IPS DF 4.7 (cell line): ENCODE measurements around the gene SPECC1.
"Not testable (repeated sequence)": the region's sequence is repeated elsewhere in the genome, so short reads cannot be mapped to it uniquely, and the experiment has no call there.

ENCODE experiments used
- DNase-seq: peaks from one replicate; pipeline ENCODE4 v3.0.0-alpha.2; 2013; ENCODE audit warnings: low spot score; ENCODE audit errors: extremely low read depth

SPECC1 gene

DNA sequence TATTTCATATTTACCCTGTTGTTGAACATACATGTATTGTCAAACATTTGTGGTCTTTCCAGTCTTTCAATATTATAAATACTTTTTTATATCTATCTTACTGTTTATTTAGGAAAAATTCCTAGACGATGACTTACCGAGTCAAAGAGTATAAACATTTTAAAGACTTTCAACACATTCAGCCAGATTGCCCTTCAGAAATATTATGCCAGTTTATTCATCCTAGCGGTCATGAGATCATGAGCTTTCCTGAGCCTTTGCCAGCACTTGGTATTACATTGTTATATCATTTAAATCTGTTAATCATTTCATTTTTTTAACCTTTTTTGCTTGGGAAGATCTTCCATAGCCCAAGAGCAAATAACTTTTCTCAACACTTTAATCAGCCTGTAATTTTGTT is 197.4 kb downstream of the SPECC1 start:
- no peak for DNase-seq

DNA sequence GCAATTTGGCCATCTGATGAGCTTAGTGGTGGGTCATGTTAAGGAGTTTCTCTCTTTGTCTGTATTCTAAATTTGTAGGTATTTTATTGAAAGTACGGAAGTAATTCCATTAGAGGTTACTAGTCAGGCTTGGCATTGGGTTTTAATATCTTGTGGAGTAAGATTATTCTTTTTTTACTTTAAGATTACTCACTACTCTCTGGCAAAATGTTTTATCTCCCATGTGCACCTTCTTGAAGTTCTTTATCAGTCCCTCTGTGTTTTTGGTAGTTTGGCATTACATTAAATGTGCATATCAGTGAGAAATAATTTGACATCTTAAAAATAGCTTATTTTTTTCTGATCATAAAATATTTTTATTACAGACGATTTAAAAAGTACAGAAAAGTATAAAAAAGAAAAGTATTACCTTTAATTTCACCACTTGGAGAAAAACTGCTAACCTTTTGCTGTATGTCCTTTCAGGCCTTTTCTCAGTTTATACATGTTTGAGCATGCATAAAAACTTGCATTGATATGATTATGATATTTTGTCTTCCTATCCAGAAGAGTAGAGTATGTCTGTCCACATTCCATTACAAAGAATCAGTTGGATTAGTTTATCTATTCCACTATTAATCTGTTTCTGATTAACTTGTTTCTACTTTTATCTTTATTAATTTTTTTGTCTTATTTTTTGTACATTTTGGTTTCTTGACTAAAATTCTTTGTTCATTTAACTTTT is 198.3 kb downstream of the SPECC1 start:
- DNase-seq, result no peak

DNA sequence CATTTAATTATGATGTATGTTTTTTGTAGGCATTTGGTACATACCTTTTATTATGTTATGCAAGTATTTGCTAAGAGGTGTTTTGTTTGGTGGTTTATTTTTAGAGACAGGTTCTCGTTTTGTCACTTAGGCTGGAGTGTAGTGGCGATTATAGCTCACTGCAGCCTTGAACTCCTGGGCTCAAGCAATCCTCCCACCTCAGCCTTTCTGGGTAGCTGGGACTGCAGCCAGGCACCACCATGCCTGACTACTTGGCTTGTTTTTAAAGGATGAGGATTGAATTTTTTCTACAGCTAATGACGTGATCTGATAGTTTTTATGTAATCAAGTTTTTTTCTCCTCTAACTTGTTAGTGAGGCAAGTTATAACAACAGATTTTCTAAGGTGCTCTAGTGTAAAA is 199.6 kb downstream of the SPECC1 start:
- no peak for DNase-seq

DNA sequence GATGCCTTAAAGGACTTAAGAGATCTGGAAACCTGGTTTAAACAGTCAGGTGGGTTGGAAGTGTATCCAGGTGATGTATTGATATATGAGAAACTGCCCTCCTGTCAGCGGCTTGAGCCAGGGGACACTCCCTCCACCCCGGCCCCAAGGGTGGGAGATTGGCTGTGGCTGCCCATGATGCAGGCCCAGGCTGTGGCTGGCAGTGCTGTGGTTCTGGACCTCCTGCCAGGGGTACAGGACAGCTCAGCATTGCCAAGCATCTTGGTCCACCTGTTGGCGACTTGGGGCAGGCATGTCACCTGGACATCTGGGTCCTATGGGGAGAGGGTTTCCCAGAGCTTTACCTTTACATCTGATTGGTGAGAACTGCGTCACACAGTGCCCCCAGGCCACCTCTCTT is 201.0 kb downstream of the SPECC1 start:
- no peak for DNase-seq

DNA sequence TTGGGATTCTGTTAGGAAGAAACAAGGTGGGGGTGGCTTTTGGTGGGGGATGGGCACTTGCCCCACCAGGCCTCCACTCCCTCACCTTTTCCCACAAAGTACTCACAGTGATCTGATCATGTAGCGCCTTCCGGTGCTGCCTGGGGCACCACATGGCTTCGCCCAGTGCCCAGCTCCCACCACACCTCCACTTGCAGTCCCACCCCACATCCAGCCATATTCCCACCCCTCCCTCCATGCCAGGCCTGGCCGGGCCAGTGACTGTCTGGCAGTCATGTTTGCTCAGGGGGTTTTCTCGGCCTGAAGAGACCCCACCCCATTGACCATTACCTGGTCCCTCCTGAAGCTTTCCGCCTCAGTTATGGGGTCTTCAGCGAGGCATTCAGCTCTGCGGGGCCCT is 201.5 kb downstream of the SPECC1 start:
- no peak for DNase-seq

DNA sequence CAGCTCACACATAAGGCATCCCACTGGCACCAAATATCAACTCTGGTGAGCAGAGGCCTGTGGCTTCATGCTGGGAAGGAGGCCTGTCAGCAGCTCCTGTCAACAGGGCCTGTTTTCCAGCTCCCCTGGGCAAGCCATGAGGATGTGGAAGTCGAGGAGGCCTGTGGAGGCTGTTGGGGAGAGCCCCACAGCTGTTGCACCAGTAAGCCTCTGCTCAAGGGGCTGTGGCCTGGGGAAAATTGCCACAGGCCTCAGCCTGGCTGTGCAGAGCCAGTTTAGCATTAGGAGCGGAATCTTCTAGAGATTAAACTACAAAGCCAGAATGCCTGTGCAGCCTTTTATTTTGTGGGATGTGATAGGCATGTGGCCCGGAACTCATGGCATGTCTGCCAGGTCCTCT is 202.1 kb downstream of the SPECC1 start:
- no peak for DNase-seq

DNA sequence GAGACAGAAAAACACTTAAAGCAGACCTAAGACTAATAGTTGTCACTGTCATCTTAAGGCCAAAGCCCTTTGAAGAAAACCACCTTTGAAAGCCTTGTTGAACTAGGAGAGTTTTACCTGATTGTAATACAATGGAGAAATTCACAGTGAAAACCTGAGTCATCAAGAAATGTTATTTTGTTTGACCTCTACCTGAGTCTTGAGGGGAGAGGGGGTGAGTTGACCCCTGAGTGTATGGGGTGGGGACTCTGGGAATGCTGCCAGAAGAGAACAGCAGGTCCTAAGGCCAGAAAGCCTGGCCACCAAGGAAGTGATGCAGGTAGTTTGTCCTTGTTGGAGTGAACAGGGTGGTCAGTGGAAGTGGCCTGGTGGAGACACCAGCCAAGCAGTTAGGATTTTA is 204.3 kb downstream of the SPECC1 start:
- DNase-seq, result no peak

DNA sequence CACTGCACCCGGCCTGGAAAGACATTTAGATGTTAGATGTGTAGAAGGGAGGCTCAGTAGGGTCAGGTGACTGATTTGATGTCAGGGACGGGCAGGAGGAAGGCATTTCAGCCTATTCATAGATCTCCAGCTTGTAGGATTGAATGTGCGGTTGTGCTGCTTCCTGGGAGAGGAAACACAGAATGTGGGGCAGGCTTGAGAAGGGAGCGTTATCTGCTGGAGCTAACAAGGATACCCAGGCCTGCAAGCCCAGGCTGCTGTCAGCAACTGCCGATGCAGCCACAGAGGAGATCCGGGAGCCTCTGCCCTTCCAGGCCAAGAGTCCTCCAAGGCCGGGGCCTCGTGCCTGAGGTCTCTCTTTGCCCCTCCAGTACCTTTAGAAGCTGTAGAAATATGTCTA is 205.6 kb downstream of the SPECC1 start:
- no peak for DNase-seq

DNA sequence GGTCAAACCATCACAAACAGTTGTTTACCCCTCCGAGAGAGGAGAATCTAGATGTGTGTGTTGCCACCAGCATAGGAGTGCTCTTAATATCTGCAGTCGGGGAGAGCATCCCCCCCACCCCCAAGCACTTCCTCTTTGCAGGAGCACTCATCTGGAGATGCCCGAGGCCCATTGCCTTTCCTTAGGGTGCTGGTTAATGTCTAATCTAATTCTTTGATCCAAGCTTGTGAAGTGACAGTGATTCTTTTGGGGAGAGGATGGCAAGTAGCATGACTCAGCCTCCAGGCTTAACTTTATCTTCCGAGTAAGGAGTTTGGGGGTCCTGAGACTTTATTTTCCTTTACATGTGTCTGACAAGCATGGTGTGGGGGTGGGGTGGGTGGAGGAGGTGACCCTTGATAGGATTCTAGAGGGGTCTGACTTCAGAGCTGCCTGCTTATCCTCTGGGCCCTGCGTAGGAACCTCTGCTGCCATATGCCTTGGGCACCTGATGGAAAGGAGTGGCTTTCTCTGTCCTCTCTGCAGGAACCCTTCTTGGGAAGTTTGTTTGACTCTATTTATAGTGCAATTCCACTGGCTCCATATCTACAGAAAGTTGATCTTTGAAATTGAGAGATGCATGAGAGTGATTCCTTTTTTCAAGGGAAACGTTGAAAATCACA is 207.1 kb downstream of the SPECC1 start:
- no peak for DNase-seq

DNA sequence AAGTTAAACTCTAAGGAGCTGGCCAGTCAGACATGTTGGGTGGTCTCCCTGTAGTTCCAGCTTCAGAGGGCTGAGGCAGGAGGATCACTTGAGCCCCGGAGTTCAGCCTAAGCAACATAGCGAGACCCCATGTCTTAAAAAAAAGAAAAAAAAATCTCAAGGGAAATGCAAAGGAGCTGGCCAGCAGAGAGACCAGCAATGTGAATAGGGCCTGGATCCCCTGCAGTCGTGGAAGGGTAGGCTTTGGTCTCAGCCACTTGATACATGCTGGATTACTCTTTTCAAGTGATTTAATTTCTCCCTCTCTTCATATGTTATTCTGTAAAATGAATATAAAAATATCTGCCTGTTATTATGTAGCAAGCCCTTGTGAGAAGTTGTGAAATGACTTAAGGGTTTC is 207.7 kb downstream of the SPECC1 start:
- DNase-seq, result no peak

DNA sequence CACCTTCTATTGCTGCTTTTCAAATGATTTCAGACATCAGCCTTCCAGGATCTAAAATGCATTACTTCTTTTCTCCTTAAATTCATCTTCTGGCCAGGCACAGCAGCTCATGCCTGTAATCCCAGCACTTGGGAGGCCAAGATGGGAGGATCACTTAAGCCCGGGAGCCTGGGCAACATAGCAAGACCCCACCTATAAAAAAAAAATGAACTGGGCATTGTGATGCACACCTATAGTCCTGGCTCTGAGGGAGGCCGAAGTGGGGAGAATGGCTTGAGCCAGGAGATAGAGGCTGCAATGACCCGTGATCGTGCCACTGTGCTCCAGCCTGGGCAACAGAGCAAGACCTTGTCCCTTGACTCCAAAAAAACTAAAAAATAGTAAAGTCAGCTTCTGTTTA is 208.5 kb downstream of the SPECC1 start:
- no peak for DNase-seq

DNA sequence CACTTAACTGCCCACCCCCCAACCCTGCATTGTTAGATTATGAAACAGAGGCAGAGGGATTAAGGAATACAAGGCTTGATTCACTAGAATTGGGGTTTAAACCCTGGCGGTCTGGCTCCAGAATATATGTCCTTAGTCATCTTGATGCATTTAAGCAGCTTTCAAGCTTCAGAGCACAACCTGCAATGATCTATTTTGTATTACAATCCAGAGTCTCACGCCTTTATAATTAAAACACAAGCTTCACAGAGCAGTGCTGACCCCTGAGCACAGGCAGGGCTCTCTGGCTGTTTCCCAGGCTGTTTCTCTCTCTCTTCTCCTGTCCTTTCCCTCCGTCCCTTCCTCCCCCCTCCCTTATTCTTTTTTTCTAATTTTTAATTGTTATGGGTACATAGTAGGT is 209.1 kb downstream of the SPECC1 start:
- DNase-seq, result no peak

DNA sequence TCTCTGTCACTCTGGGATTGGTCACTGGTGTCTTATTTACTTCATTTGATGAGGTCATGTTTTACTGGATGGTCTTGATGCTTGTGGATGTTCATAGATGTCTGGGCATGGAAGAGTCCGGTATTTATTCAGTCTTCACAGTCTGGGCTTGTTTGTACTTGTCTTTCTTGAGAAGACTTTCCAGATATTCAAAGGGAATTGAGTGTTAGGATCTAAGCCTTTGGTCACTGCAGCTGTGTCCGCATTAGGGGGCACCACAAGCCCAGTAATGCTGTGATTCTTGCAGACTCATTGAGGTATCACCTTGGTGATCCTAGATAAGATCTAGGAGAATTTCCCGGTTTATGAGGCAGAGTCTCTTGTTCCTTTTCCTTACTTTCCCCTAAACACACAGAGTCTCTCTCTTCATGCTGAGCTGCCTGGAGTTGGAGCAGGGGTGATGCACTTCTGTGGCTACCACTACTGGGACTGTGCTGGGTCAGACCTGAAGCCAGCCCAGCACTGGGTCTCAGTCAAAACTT is 214.7 kb downstream of the SPECC1 start:
- DNase-seq, result no peak

DNA sequence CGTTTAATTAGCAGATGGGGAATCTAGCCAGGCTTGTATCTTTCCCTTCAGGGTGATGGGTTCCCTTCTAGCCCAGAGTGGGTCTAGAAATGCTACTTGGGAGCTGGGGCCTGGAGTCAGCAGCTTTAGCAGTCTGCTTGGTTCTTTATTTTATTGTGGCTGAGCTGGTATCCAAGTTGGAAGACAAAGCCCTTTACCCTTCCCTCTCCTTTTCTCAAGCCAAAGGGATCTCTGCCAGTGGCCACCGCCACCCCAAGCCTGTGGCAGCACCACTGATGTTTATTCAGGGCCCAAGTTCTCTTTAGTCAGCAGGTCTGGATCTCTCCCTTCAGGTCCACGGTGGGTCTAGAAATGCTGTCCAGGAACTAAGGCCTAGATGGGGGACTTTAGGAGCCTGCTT is 215.2 kb downstream of the SPECC1 start:
- DNase-seq, result no peak

DNA sequence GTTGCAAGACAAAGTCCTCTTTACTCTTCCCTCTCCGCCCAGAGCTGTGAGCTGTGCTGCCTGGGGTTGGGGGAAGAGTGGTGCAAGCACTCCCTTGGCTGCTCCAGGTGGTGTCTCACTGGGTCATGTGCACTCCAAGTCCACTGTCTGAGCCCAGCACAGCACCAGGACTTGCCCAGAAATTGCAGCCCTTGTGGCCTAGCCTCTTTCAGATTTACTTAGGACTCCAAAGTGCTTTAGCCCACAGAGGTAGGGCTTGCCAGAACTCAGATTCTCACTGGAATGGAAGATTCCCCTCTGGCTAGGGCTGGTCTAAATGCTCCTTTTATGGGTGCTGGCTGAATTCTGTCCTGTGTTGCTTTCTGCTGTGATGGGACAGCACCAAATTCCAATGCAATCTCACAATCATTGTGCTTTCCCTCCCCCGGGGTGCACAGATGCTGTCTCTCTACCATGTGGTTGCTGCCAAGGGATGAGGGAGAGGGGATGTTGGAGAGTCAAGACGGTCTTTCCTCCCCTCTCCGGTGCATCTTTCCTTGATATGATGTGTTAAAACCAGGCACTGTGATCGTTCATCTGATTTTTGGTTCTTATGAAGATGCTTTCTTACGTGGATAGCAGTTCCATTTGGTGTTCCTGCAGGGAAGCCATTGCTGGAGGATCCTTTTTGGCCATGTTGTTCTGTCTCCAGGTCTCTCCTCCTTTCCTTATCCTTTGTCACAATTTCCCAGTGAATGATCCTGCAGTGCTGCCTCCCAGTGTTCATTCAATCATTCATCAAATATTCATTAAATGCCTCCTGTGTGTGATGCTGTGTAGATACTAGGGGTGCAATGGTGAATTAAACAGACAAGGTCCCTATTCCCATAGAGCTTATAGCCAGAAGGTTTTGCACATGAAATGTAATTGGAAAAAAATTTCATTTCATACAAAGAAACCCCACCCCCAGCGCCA is 216.3 kb downstream of the SPECC1 start:
- DNase-seq, result no peak

DNA sequence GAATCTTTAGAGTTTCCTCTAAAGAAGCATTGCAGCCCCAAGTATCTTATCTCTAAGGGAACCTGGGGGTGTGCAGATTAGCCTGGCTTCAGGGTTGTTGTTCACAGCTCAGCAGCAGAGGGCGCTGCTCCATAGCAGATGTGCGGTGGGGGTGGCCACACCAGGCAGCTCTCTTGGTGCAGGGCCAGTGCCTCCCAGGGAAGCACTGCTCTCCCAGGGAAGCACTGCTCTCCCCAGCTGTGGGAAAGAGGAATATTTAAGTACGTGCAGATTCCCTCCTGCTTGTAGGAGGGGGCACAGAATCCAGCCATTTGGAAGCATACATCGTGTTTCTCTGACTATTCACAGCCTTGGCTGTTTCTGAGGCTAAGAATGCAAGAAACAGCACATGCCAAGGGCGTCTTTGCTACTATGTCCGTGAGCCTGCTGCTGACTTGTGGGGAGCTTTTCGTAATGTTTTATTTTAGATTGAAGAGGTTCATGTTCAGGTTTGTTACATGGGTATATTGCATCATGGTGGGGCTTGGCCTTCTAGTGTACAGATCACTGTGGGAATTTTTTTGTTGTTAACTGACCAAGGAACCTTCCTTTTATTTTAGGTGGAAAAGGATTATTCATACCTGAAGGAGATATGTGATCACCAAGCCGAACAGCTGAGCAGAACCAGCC is 217.8 kb downstream of the SPECC1 start:
- DNase-seq, result peak; percentile 58

DNA sequence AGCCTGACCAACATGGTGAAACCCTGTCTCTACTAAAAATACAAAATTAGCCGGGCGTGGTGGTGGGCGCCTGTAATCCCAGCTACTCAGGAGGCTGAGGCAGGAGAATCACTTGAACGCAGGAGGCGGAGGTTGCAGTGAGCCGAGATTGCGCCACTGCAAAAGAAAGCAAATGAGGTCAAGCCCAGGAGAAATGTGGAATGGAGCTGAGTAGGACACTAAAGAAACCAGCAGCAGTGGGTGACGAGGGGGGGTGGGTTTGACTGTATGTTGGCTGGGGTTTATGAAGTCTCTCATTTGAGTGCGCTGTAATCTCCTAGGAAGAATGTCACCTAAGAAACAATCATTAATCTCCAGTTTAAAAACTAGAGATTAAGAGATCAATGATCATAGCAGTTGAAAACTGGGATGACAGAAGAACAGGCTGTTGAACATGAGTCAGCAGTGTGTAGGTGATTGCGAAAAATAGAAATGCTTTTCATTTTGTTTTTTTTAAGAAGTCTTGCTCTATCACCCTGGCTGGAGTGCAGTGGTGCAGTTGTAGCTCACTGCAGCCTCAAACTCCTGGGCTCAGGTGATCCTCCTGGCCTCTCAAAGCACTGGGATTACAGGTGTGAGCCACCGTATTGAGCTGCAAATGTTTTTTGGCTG is 218.7 kb downstream of the SPECC1 start:
- DNase-seq, result not testable (repeated sequence)

DNA sequence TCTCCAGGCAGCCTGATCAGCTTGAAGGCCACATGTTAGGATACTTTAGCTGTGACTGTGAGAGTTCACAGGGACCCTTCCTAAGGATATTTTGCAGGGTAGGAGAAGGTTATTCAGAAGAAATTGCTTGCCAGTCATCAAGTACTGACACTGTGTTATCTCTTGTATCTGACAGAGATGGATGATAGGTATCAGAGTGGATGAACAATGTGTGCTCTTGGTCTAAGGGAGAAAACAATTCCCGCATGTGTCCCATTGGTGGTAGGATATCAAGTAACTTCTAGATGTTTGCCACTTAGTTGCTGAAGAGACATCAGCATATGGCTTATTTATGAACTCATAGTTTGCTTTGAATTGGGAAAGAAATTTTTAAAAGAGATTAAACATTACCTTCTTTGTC is 219.3 kb downstream of the SPECC1 start:
- no peak for DNase-seq

DNA sequence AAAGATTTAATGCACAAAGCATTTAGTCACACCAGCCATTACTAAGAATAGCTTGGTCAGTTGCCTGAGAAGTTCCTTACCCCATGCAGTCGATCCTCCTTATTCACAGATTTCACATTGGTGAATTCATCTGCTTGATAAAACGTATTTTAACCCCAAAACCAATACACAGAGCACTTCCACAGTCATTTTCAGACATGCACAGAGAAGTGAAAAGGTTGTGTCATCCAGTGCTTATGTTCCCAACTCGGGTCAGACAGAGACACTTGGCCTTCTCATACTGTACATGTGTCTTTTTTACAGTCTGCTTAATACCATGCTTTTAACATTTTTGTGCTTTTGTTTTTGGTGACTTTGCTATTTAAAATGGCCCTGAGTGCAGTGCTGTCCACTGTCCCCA is 219.7 kb downstream of the SPECC1 start:
- DNase-seq, result no peak

DNA sequence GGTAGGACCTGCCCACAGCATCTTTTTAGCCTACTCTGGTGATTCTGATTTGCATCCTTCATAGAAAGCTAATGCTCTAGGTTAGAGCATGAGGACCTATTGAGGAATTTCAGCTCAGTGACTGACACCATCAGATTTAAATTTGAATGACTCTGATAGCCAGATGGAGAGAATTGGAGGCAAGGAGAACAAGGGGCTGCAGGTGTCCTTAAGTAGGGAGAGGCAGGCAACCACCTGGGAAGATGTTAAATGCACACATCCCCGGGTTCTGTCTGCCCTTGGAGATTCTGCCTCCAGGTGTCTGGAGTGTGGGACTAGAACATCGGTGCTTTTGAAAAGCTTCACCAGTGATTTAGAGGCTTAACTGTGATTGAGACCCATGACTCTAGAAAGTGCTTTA is 221.8 kb downstream of the SPECC1 start:
- DNase-seq, result no peak

DNA sequence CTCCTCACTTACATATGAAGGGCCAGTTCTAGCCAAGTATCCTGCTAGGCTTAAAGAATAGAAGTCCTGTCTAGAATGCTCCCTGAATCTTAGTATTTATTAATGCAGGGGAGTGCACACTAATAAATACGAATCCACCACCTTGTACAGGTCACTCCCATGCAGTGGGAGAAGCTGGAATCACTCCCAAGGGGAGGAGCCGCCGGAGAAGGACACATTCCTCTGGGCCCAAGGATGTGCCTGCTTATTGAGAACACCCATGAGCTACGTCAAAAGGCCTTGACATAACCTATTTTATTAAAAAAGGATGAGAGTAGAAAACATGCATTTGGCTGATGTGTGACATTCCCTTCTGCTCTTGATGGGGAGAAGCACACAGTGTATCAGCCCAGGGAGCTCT is 223.5 kb downstream of the SPECC1 start:
- no peak for DNase-seq
